ENCODE results near the gene POU2F3.

Gene POU2F3

DNA sequence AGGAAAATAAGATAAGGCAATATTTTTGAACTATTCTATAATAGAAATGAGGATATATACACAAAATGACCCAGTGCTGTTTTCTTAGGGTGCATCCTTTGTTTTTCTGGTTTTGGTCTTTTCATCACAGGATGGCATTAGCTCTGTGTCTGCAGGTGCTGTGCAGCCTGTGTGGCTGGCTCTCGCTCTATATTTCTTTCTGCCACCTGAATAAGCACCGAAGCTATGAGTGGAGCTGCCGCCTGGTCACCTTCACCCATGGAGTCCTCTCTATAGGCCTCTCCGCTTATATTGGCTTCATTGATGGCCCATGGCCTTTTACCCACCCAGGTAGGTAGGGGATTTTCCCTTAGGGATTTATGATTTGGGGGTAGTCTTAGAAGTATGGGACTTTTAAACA is 87.4 kb downstream of the POU2F3 start:
- no peak for DNase-seq

DNA sequence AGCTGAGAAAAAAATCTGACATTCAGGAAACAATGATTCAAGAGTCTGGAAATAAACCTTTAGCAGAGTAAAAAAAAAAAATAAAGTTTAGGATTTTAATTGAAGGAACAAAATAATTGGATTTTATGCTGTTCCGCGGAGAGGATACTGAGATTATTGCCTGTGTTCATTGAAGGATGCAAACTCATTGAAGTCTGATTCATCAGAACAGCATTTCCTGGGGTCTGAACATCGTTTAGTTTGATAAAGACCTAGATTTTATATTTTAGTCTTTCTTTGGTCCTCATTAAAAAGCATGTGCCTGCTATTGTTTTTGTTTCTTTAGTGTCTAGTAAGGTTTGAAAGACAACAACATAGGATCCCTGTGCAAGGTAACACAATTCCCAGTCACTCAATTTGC is 89.6 kb downstream of the POU2F3 start:
- no peak for DNase-seq

- no peak for DNase-seq
Measured at GRCh38 chr11:120330045-120330444, 90.1 kb downstream of the POU2F3 start.

GRCh38 chr11:120331301-120331996 is 91.5 kb downstream of the POU2F3 start:
- DNase-seq, result no peak

- no peak for DNase-seq
Measured at GRCh38 chr11:120332822-120333716, 93.1 kb downstream of the POU2F3 start.

DNA sequence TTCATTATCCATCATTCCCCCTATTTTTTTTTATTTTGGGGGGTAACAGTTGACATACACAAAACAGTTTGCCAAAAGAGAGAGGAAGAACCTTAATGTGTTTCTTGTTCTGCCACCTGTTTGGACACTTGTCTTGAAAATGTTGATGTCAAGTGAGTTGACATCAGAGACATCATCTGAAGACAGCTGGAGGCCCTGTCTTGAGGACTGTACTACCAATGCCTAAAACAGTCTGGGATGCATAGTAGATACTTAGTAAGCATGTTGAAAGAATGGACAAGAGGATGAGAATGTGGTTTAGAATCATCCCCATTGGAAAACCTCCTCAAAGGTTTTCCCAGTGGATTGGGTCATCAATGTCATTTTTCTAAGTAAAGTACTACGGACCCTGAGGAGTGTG is 93.9 kb downstream of the POU2F3 start:
- DNase-seq, result no peak

- no peak for DNase-seq
Measured at GRCh38 chr11:120334332-120334731, 94.4 kb downstream of the POU2F3 start.

DNA sequence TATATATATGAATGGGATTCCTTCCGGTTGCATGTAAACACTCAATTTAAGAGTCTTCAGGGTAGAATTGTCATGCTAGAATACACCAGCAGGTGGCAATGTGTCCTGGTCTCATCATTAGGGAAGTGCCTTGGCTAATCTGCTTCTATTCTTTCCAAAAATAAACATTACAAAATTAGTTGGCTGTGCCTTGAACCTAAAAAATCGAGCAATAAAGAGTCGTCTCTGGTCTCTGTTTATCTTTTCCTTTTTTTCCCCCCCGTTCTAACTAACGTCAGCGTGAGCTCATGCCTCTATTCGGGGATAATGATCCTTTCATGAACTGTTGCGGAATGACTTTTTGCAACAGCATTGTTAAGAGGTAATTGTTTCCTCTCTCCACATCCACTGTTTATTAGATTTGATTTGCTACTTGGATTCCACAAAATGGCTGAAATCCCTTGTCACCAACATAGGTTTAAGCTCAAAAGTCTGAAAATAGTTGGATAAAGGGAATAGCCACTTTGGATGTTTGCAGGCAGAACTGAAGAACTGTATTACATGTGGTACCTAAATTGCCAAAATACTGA is 95.0 kb downstream of the POU2F3 start:
- peak; percentile 74 for DNase-seq

GRCh38 chr11:120335556-120335907 is 95.6 kb downstream of the POU2F3 start:
- DNase-seq, result peak; percentile 35

DNA sequence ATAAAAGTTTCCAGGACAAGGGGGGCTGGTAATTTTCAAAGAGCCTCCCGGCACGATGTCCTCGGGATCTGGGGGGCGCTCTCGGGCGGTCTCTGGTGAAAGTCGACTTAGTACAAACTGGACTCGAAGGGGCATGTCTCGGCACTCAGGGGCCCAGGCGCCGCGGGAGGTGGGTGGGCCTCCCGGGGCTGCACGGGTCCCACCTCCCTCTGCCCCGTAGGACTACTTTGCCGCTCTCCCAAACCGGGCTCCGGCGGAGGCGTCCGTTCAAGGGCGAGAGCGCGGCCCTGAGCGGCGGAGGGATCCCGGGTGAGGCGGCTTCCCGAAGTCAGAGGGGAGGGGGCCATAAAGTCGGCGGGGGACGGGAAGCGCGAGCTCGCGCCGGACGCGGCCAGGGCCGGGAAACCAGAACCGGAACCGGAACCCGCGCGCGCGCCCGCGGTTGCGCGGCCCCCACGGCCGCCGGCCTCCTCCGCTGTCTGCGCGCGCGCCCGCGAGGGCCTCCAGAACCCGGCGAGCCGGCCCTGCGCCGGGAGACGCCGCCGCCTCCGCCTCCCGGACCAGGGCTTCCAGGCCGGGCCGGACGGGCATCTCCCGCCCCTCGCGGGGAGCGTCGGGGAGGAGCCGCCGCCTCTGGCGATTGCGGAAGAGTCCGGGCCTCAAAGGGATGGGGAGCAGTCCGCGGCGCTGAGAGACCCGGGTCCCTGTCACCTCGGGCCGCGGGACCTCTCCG is 96.1 kb downstream of the POU2F3 start, which contains the start of gene ARHGEF12:
Gene ARHGEF12, plus strand, starts transcription at position 506 of the 733 bp plus-strand sequence. CDS start 831 bp downstream, outside the sequence.
- peak; percentile 77 for DNase-seq

- DNase-seq, result peak; percentile 29
Measured at GRCh38 chr11:120336641-120337354, 96.9 kb downstream of the POU2F3 start.

DNA sequence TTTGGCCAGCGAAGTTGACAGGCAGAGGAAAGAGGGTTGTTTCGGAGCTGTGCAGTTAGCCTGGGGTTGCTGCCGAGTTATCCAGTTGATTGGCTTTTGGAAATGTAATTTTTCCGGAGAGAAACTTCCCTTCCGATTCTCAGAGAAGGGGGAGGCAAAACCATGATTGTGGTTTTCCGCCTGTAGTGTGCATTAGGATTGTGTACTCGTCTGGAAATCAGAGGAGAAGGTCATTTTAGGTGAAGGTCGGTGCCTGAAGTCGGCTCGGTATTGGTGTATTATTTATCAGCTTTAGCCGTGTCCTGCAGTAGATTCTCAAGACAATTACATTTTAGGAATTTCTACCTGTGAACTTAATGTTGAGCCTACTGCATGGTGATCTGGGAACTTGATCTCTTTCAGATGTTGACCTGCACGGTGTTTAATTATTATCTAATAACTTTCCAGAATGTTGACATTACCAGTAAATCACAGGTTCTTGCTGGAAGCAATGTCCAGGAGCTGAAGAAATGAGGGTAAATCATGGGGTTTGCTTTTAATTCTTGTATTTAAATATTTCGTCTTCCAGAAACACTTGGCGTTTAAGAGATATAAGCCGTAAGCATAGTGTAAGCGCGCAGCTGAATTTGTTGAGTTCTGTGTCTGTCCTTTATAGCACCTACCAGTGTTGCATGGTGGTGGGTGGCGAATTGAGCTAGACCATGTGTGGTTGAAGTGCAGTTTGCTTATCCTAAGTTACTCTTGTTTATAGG is 97.6 kb downstream of the POU2F3 start:
- no peak for DNase-seq

DNA sequence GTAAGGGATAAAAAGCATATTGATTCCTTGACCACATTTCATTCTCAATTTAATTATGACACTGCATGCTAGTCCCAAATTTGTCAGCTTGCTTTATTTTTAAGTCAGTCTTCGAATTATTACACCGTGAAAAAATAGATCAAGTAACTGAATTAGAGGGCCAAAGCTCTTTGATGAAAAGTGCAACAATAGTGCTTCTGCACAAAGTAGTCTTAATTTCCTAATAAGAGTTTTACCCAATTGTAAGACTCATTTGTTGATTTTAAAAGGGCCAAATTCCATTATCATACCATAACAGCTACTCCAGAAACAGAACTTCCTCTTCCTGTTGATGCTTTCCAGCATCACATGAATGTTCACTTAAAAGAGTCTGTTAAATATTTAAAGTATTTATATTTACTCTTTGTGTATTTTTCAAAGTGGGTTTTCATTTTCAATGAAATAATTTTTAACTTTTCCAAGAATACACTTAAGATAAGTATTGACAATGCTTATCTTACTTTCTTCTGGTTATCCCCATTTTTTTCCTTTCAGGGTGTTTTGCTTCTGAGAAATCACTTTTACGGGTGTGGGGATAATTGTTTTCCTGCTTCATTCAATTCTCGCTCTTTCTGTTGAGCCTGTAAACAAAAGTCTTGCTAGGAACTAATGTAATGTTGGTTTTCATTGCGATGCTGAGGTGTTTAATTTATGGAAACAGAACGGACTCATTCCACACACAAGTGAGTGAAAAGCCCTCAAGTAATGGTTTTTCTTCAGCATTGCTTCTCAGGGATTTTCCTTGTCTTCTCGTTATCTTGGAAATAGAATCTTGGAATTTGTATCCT is 98.4 kb downstream of the POU2F3 start:
- no peak for DNase-seq

- no peak for DNase-seq
Measured at GRCh38 chr11:120339394-120339890, 99.5 kb downstream of the POU2F3 start.

- DNase-seq, result no peak
Measured at GRCh38 chr11:120340529-120340928, 100.6 kb downstream of the POU2F3 start.

DNA sequence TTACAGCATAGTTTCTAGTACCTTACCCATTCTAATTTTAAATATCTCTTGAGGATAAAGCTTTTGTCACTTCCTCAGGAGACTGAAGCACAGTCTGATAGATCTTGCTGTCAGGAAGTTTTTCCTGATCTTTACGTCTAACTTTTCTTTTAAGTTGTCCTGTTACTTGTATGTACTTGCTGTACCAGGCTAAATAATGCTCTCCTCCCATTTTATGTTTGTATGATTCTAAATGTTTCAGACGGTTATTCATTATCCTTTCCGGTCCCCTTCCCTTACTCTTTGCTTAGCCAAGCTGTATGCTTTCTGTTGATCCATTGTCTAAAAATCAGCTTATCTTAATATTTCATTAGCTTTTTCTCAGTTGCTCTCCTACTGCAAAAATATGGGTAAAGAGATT is 102.3 kb downstream of the POU2F3 start:
- no peak for DNase-seq

DNA sequence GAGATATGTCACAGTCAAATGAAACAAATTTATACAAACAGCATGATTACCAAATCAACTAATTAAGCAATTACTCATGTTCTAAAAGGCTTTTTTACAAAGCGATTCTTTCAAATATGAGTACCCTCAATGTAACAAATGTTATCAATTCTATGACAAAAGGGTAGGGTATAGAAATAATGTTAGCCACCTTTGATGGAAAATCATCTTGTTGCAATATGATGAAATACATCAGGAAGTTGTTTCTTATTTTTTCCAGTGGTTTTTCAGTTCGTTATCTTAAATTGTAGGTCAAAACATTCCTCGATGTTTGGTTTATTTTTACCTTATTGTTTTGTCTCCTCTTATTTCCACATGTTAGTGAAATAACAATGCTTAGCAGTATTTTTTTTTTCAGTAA is 102.7 kb downstream of the POU2F3 start:
- no peak for DNase-seq

DNA sequence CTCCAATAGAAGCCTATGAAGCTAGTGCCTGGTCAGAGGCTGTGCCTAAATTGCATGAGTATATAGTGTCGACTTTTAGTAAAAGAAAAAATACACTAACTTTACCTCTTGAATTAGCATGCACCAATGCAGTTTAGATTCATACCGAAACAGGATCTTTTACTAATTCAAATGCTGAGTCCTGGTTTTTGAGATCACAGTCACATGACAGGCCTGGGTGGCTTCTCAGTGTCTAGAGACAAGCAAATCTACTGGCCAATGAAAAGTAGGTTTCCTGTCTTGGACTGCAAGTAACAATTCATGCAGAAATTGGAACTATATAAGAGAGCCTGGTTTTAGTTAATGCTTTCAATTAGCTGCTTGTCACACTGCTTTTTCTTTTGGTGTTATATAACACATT is 103.5 kb downstream of the POU2F3 start:
- DNase-seq, result no peak

- peak; percentile 57 for DNase-seq
Measured at GRCh38 chr11:120344302-120345004, 104.5 kb downstream of the POU2F3 start.

DNA sequence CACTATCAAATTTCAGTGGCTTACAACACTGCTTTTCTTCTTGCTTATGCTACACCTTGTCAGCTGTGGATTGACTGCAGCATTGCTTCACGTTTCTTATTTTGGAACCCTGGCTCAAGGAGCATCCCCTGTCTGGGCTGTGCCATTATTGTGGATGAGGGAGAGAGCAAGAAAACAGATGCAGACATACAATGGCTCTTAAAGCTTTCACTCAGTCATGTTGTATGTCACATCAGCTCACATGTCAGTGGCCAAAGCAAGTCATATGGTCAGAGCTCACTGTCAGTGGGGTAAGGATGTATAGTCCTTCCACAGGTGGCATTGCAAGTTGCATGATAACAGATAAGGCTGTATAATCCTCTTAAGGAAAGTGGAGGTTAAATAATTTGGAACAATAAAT is 106.3 kb downstream of the POU2F3 start:
- no peak for DNase-seq

All from CD4-positive, alpha-beta T cell treated with Interleukin-6 for 4 hours (primary cell).